Measurements from ENCODE around the gene SLC4A4. TPM values are rescaled to one million over a fixed set of nuclear protein-coding genes. Genes with fewer than 3 reads are reported as not detected.

SLC4A4 gene
- total RNA-seq, 2 donors from 2014 or later: 99.0 to 124 TPM

DNA sequence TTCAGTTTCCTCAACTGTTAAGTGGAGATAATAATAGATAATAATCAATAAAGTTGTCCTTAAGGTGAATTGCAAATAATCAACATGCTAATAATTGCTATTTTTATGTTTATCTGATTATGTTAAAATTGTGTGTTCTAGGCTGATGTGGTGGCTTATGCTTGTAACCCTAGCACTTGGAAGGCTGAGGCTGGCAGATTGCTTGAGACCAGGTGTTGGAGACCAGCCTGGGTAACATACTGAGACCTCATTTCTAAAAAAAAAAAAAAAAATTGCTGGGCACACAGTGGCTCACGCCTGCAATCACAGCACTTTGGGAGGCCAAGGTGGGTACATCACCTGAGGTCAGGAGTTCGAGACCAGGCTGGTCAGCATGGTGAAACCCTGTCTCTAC lies 269.9 kb downstream of the SLC4A4 start:
- Histone ChIP-seq H3K36me3 (no peaks in the 10 kb centered on the region), H3K9me3 (no peaks in the 10 kb centered on the region), H3K27me3 (no peaks in the 10 kb centered on the region), H3K9ac (ENCODE audit: low read depth in 2 of 2, low read length in 2 of 2) (no peak overlapping the region), H3K27ac (no peak overlapping the region), H3K4me3 (no peak overlapping the region), H3K4me1 (no peaks in the 10 kb centered on the region)
- DNase-seq: no peak
- intact Hi-C loops (cut with DNase I): no loop called here
- TF ChIP-seq CTCF (IDR thresholded peaks at IDR 0.05): no peak

GRCh38 chr4:71609167-71609566 lies 270.3 kb downstream of the SLC4A4 start:
- no peaks in the 10 kb centered on the region for H3K9me3 ChIP-seq
- DNase-seq: no peak
- no peaks in the 10 kb centered on the region for H3K36me3 ChIP-seq
- intact Hi-C loops (cut with DNase I): no loop called here
- no peak overlapping the region for H3K4me3 ChIP-seq
- H3K4me1 ChIP-seq: no peaks in the 10 kb centered on the region
- H3K9ac ChIP-seq (ENCODE audit: low read depth in 2 of 2, low read length in 2 of 2): no peak overlapping the region
- H3K27me3 ChIP-seq: no peaks in the 10 kb centered on the region
- TF ChIP-seq CTCF (IDR thresholded peaks at IDR 0.05): no peak
- H3K27ac ChIP-seq: no peak overlapping the region

GRCh38 chr4:71609651-71610050 lies 270.8 kb downstream of the SLC4A4 start:
- H3K9ac ChIP-seq (ENCODE audit: low read depth in 2 of 2, low read length in 2 of 2): no peak overlapping the region

DNA sequence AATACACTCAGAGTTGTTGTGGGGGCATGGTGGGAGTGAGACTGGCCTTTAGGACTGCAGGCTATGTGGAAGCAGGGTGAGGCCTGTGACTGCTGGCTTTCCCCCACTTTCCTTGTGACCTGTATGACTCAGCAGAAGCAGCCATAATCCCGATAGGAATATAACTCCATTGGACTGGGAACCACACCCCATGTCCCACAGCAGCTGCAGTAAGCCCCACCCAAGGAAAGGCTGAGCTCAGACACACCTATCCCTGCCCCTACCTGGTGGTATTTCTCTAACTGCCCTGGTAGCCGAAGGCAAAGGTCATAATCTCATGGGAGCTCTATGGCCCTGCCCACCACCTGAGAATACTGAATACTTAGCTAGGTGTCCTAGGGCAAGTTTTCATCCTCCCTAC lies 275.8 kb downstream of the SLC4A4 start:
- H3K4me3 ChIP-seq: no peak overlapping the region
- TF ChIP-seq CTCF (IDR thresholded peaks at IDR 0.05): no peak
- DNase-seq: peak; percentile 80
- no peak overlapping the region for H3K9ac ChIP-seq (ENCODE audit: low read depth in 2 of 2, low read length in 2 of 2)
- intact Hi-C loops (cut with DNase I): no loop called here
- H3K4me1 ChIP-seq: no peaks in the 10 kb centered on the region
- no peaks in the 10 kb centered on the region for H3K27me3 ChIP-seq
- no peak overlapping the region for H3K27ac ChIP-seq
- no peaks in the 10 kb centered on the region for H3K9me3 ChIP-seq
- no peaks in the 10 kb centered on the region for H3K36me3 ChIP-seq

More at GRCh38 chr4:71609651-71610050, 270.8 kb downstream of the SLC4A4 start:
- H3K9me3 ChIP-seq: no peaks in the 10 kb centered on the region
- no peaks in the 10 kb centered on the region for H3K27me3 ChIP-seq
- no peak for DNase-seq
- H3K27ac ChIP-seq: no peak overlapping the region
- no peak for TF ChIP-seq CTCF (IDR thresholded peaks at IDR 0.05)
- no peaks in the 10 kb centered on the region for H3K36me3 ChIP-seq
- no peaks in the 10 kb centered on the region for H3K4me1 ChIP-seq
- no peak overlapping the region for H3K4me3 ChIP-seq
- intact Hi-C loops (cut with DNase I): no loop called here

DNA sequence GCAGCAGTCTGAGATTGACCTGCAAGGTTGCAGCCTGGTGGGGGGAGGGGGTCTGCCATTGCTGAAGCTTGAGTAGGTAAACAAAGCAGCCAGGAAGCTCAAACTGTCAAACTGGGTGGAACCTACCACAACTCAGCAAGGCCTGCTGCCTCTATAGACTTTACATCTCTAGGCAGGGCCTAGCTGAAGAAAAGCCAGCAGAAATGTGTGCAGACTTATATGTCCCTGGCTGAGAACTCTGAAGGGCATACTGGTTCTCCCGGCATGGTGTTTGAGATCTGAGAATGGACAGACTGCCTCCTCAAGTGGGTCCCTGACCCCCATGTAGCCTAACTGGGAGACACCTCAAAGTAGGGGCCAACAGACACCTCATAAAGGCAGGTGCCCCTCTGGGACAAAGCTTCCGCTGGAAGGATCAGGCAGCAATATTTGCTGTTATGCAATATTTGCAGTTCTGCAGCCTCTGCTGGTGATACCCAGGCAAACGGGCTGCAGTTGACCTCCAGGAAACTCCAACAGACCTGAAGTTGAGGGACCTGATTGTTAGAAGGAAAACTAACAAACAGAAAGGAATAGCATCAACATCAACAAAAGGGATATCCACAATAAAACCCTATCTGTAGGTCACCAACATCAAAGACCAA lies 277.5 kb downstream of the SLC4A4 start:
- H3K36me3 ChIP-seq: no peaks in the 10 kb centered on the region
- no peaks in the 10 kb centered on the region for H3K4me1 ChIP-seq
- TF ChIP-seq CTCF (IDR thresholded peaks at IDR 0.05): no peak
- no peak overlapping the region for H3K27ac ChIP-seq
- H3K27me3 ChIP-seq: no peaks in the 10 kb centered on the region
- H3K4me3 ChIP-seq: no peak overlapping the region
- no peaks in the 10 kb centered on the region for H3K9me3 ChIP-seq
- intact Hi-C loops (cut with DNase I): no loop called here
- no peak overlapping the region for H3K9ac ChIP-seq (ENCODE audit: low read depth in 2 of 2, low read length in 2 of 2)
- no peak for DNase-seq

All from colonic mucosa (tissue), 4 donors.